ENCODE results near the gene SECISBP2. TPM values are rescaled to one million over a fixed set of nuclear protein-coding genes. Genes with fewer than 3 reads are reported as not detected.

Gene SECISBP2
- total RNA-seq, 1 donor from 2014 or later = 118 TPM

GRCh38 chr9:89347651-89348050 lies 29.4 kb downstream of the SECISBP2 start:
- Histone ChIP-seq H4K20me1 (ENCODE audit: low read depth) (peaks cover 9% of the 10 kb centered on the region), H3K27me3 (no peaks in the 10 kb centered on the region), H3K27ac (no peak overlapping the region), H3K4me1 (no peaks in the 10 kb centered on the region), H3K4me3 (no peak overlapping the region), H2AFZ (replicated peaks) (no peak overlapping the region), H3K4me2 (no peak overlapping the region), H3K9ac (no peak overlapping the region), H3K79me2 (ENCODE audit: low read depth) (peaks cover 7% of the 10 kb centered on the region), H3K36me3 (peaks cover 3% of the 10 kb centered on the region), H3K9me3 (ENCODE audit: low read depth) (no peaks in the 10 kb centered on the region), H3F3A (ENCODE audit: low read depth) (no peaks in the 10 kb centered on the region)
- H3K4me1 Mint-ChIP-seq = no peaks in the 10 kb centered on the region
- TF ChIP-seq EZH2 (IDR thresholded peaks at IDR 0.05) = no peak
- TF ChIP-seq EZH2phosphoT487 (IDR thresholded peaks at IDR 0.05) = no peak
- TF ChIP-seq CTCF (IDR thresholded peaks at IDR 0.05) = no peak
- no peak for DNase-seq (ENCODE audit: low spot score)
- H3K9me3 Mint-ChIP-seq = no peaks in the 10 kb centered on the region
- H3K27me3 Mint-ChIP-seq (ENCODE audit: insufficient read depth, low read depth) = peaks cover 4% of the 10 kb centered on the region
- no peak overlapping the region for H3K27ac Mint-ChIP-seq
- H3K4me3 Mint-ChIP-seq = no peak overlapping the region
- peaks cover 78% of the 10 kb centered on the region for H3K36me3 Mint-ChIP-seq

DNA sequence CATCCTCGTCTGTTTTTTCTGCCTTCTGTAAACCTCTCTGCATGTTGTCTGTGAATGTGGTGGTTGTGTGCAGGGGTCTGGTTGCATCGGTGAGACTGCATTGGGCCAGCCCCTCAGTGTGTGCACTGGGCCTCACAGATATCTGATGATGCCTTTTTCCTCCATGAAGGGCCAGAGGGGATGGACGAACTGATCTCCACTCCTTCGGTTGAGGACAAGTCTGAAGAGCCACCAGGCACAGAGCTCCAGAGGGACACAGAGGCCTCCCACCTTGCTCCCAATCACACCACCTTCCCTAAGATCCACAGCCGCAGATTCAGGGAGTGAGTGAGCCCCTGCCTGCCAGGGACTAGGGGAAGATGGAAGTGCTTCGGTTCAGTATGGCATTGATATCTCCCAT lies 31.3 kb downstream of the SECISBP2 start:
- Mint-ChIP-seq H3K4me3 (no peak overlapping the region), H3K27me3 (ENCODE audit: insufficient read depth, low read depth) (peaks cover 2% of the 10 kb centered on the region), H3K4me1 (no peaks in the 10 kb centered on the region), H3K27ac (no peak overlapping the region), H3K36me3 (peaks cover 65% of the 10 kb centered on the region), H3K9me3 (no peaks in the 10 kb centered on the region)
- H3K79me2 ChIP-seq (ENCODE audit: low read depth) = no peaks in the 10 kb centered on the region
- no peak overlapping the region for H2AFZ ChIP-seq (replicated peaks)
- H3K36me3 ChIP-seq = peaks cover 4% of the 10 kb centered on the region
- H3K9ac ChIP-seq = no peak overlapping the region
- no peak overlapping the region for H3K4me2 ChIP-seq
- no peak overlapping the region for H3K4me3 ChIP-seq
- TF ChIP-seq CTCF (IDR thresholded peaks at IDR 0.05) (no peak), EZH2phosphoT487 (IDR thresholded peaks at IDR 0.05) (no peak), EZH2 (IDR thresholded peaks at IDR 0.05) (no peak)
- H3K4me1 ChIP-seq = no peaks in the 10 kb centered on the region
- no peak for DNase-seq (ENCODE audit: low spot score)
- H3K27me3 ChIP-seq = no peaks in the 10 kb centered on the region
- no peaks in the 10 kb centered on the region for H3K9me3 ChIP-seq (ENCODE audit: low read depth)
- no peaks in the 10 kb centered on the region for H3F3A ChIP-seq (ENCODE audit: low read depth)
- no peak overlapping the region for H3K27ac ChIP-seq
- peaks cover 15% of the 10 kb centered on the region for H4K20me1 ChIP-seq (ENCODE audit: low read depth)

- Histone ChIP-seq H3K27me3 (no peaks in the 10 kb centered on the region), H3F3A (ENCODE audit: low read depth) (no peaks in the 10 kb centered on the region), H3K36me3 (peaks cover 4% of the 10 kb centered on the region), H4K20me1 (ENCODE audit: low read depth) (peaks cover 6% of the 10 kb centered on the region), H3K27ac (no peak overlapping the region), H3K4me1 (no peaks in the 10 kb centered on the region), H3K79me2 (ENCODE audit: low read depth) (no peaks in the 10 kb centered on the region), H3K9me3 (ENCODE audit: low read depth) (no peaks in the 10 kb centered on the region), H3K9ac (no peak overlapping the region), H2AFZ (replicated peaks) (no peak overlapping the region), H3K4me2 (no peak overlapping the region), H3K4me3 (no peak overlapping the region)
- peaks cover 53% of the 10 kb centered on the region for H3K36me3 Mint-ChIP-seq
- no peaks in the 10 kb centered on the region for H3K9me3 Mint-ChIP-seq
- no peaks in the 10 kb centered on the region for H3K4me1 Mint-ChIP-seq
- no peak overlapping the region for H3K27ac Mint-ChIP-seq
- no peak overlapping the region for H3K4me3 Mint-ChIP-seq
- TF ChIP-seq CTCF (IDR thresholded peaks at IDR 0.05) (no peak), EZH2phosphoT487 (IDR thresholded peaks at IDR 0.05) (no peak), EZH2 (IDR thresholded peaks at IDR 0.05) (no peak)
- peaks cover 2% of the 10 kb centered on the region for H3K27me3 Mint-ChIP-seq (ENCODE audit: insufficient read depth, low read depth)
- DNase-seq (ENCODE audit: low spot score) = no peak
Observed at GRCh38 chr9:89350988-89351557, 32.8 kb downstream of the SECISBP2 start.
